ENCODE measurements around the gene HDAC2.
"Not testable (repeated sequence)": the region's sequence is repeated elsewhere in the genome, so short reads cannot be mapped to it uniquely, and the experiment has no call there.

The HDAC2 gene

DNA sequence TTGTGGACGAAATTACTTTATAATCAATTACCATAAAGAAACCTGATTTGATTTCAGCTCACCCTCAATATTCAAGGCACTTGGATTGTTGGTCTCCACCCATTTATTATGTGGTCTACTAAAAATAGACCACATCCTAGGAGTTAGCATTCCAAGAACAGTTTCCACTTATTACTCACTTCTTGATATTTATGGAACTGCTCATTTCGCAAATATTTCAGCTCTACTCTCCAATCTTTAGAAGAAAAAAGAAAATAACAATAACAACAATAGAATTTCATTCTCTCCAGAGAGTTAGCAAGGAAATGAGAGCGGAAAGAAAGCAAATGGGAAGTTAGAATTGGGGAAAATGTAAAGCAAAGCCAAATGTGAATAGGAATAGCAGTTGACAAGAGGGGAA is 26.2 kb upstream of the HDAC2 start:
- Histone ChIP-seq H3K27me3 (ENCODE audit: low read depth, low read length) (peaks cover 5% of the 10 kb centered on the region; the same call in 1 of the 2 replicates), H3K9ac (ENCODE audit: low read length) (no peak overlapping the region), H4K20me1 (ENCODE audit: insufficient read depth, low read length) (no peaks in the 10 kb centered on the region), H3K4me3 (ENCODE audit: low read length) (no peak overlapping the region), H3K4me1 (ENCODE audit: low read length) (no peaks in the 10 kb centered on the region), H3K4me2 (ENCODE audit: low read length) (no peak overlapping the region), H3K27ac (ENCODE audit: low read length) (no peak overlapping the region), H3K79me2 (ENCODE audit: low read length) (no peaks in the 10 kb centered on the region), H3K9me3 (ENCODE audit: insufficient read depth, low read length) (no peaks in the 10 kb centered on the region), H3K36me3 (replicated peaks; ENCODE audit: low read depth, low read length) (no peaks in the 10 kb centered on the region), H2AFZ (ENCODE audit: low read depth, low read length) (no peak overlapping the region)
- TF ChIP-seq EZH2phosphoT487 (IDR thresholded peaks at IDR 0.05; ENCODE audit: low read depth), result no peak
- TF ChIP-seq, protein P1, sequence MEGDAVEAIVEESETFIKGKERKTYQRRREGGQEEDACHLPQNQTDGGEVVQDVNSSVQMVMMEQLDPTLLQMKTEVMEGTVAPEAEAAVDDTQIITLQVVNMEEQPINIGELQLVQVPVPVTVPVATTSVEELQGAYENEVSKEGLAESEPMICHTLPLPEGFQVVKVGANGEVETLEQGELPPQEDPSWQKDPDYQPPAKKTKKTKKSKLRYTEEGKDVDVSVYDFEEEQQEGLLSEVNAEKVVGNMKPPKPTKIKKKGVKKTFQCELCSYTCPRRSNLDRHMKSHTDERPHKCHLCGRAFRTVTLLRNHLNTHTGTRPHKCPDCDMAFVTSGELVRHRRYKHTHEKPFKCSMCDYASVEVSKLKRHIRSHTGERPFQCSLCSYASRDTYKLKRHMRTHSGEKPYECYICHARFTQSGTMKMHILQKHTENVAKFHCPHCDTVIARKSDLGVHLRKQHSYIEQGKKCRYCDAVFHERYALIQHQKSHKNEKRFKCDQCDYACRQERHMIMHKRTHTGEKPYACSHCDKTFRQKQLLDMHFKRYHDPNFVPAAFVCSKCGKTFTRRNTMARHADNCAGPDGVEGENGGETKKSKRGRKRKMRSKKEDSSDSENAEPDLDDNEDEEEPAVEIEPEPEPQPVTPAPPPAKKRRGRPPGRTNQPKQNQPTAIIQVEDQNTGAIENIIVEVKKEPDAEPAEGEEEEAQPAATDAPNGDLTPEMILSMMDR (IDR thresholded peaks at IDR 0.05; ENCODE audit: low read depth, low read length), result no peak

DNA sequence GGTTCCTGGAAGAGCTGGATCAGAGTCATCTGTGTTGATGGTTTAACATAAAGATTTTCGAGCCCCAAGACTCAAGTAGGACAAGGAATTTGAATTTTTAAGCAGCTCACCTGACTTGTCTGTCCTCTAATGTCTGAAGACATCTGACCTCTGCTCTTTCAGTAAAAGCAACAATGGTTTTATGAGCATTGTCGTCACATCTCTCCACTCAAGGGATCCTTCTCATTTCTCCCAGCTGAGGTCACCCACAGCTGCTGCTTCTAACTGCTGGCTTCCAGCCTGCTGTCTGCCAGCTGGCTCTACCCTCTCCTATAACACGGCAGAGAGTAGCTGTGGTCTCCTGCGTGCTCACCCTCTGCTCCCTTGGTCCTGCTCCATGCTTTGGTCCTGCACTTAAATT is 24.7 kb upstream of the HDAC2 start:
- Histone ChIP-seq H3K27ac (ENCODE audit: low read length) (no peak overlapping the region), H3K9me3 (ENCODE audit: insufficient read depth, low read length) (no peaks in the 10 kb centered on the region), H3K79me2 (ENCODE audit: low read length) (no peaks in the 10 kb centered on the region), H3K4me2 (ENCODE audit: low read length) (no peak overlapping the region), H4K20me1 (ENCODE audit: insufficient read depth, low read length) (no peaks in the 10 kb centered on the region), H3K27me3 (ENCODE audit: low read depth, low read length) (peaks cover 4% of the 10 kb centered on the region; the same call in 1 of the 2 replicates), H2AFZ (ENCODE audit: low read depth, low read length) (peak overlapping the region; percentile 47; the same call in 1 of the 2 replicates), H3K4me3 (ENCODE audit: low read length) (no peak overlapping the region), H3K36me3 (replicated peaks; ENCODE audit: low read depth, low read length) (no peaks in the 10 kb centered on the region), H3K9ac (ENCODE audit: low read length) (no peak overlapping the region), H3K4me1 (ENCODE audit: low read length) (no peaks in the 10 kb centered on the region)
- TF ChIP-seq, protein P1 (IDR thresholded peaks at IDR 0.05; ENCODE audit: low read depth, low read length), result no peak
- TF ChIP-seq EZH2phosphoT487 (IDR thresholded peaks at IDR 0.05; ENCODE audit: low read depth), result no peak

DNA sequence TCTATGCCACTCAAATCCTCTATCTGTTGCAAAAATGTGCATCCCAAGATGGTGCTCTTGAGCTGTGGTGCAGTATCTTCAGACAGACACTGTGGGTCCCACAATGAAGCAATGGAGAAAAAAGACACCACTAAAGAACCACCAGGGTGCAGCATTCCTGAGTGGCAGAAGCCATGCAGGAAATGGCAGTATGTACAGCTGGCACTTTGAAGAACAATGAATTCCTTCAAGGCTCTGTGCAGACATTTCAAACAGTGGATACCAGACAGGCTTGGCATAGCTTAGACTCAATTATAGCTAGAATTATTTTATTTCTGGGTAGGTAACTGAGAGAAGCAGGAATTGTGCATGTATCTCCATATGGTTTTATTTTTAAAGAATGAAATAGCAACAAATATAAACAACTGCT is 24.0 kb upstream of the HDAC2 start:
- no peak overlapping the region for H3K27ac ChIP-seq (ENCODE audit: low read length)
- H3K9me3 ChIP-seq (ENCODE audit: insufficient read depth, low read length), result no peaks in the 10 kb centered on the region
- H3K4me2 ChIP-seq (ENCODE audit: low read length), result peak overlapping the region; percentile 47

DNA sequence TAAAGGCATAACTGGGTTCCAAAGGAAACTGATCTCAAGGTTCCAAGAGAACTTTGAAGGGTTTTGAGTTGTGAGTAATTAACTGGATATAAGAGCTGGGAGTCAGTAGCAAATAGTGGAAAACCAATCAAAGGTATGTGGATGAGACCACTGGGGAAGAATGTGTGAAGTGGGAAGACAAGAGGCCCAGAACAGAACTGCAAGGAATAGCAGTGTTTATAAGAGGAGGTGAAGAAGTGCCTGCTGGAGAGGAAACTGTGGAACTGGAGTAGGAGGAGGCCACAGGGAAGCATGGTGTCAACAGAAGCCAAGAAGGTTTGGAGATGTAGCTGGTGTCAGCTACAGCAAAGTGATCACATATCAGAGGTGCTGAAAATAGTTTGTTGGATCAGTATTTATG is 18.7 kb upstream of the HDAC2 start:
- H3K9me3 ChIP-seq (ENCODE audit: insufficient read depth, low read length), result no peaks in the 10 kb centered on the region
- no peaks in the 10 kb centered on the region for H3K27me3 ChIP-seq (ENCODE audit: low read depth, low read length)
- no peak overlapping the region for H3K9ac ChIP-seq (ENCODE audit: low read length)
- TF ChIP-seq, protein P1 (IDR thresholded peaks at IDR 0.05; ENCODE audit: low read depth, low read length), result no peak
- no peak for TF ChIP-seq EZH2phosphoT487 (IDR thresholded peaks at IDR 0.05; ENCODE audit: low read depth)
- no peaks in the 10 kb centered on the region for H4K20me1 ChIP-seq (ENCODE audit: insufficient read depth, low read length)
- no peak overlapping the region for H2AFZ ChIP-seq (ENCODE audit: low read depth, low read length)
- H3K27ac ChIP-seq (ENCODE audit: low read length), result no peak overlapping the region
- H3K4me3 ChIP-seq (ENCODE audit: low read length), result no peak overlapping the region
- no peaks in the 10 kb centered on the region for H3K79me2 ChIP-seq (ENCODE audit: low read length)
- H3K4me1 ChIP-seq (ENCODE audit: low read length), result no peaks in the 10 kb centered on the region
- H3K4me2 ChIP-seq (ENCODE audit: low read length), result no peak overlapping the region
- H3K36me3 ChIP-seq (replicated peaks; ENCODE audit: low read depth, low read length), result no peaks in the 10 kb centered on the region

More for the DNA sequence above, 24.0 kb upstream of the HDAC2 start:
- no peaks in the 10 kb centered on the region; the same call in 1 of the 2 replicates for H3K27me3 ChIP-seq (ENCODE audit: low read depth, low read length)
- H3K4me3 ChIP-seq (ENCODE audit: low read length), result peak overlapping the region; percentile 14; the same call in 1 of the 2 replicates
- no peaks in the 10 kb centered on the region for H3K79me2 ChIP-seq (ENCODE audit: low read length)
- TF ChIP-seq, protein P1 (IDR thresholded peaks at IDR 0.05; ENCODE audit: low read depth, low read length), result peak; percentile 86
- TF ChIP-seq EZH2phosphoT487 (IDR thresholded peaks at IDR 0.05; ENCODE audit: low read depth), result no peak
- H3K36me3 ChIP-seq (replicated peaks; ENCODE audit: low read depth, low read length), result no peaks in the 10 kb centered on the region
- no peak overlapping the region for H3K9ac ChIP-seq (ENCODE audit: low read length)
- H2AFZ ChIP-seq (ENCODE audit: low read depth, low read length), result peak overlapping the region; percentile 47
- no peaks in the 10 kb centered on the region for H4K20me1 ChIP-seq (ENCODE audit: insufficient read depth, low read length)
- H3K4me1 ChIP-seq (ENCODE audit: low read length), result no peaks in the 10 kb centered on the region

DNA sequence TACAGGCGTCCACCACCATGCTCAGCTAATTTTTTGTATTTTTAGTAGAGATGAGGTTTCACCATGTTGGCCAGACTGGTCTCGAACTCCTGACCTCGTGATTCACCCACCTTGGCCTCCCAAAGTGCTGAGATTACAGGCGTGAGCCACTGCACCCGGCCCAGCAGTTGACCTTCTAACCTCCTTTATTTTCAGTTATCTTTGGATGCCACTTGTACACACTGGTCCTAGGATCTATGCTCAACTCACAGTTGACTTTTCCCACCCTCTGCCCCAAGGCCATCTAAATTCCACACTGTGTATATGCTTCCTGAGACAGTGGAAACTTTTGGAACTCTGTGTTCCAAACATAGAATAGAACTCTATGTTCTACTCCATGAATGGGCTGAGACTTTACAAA is 11.7 kb upstream of the HDAC2 start:
- H3K4me1 ChIP-seq (ENCODE audit: low read length), result peaks cover 17% of the 10 kb centered on the region
- H3K27ac ChIP-seq (ENCODE audit: low read length); H4K20me1 ChIP-seq (ENCODE audit: insufficient read depth, low read length); H3K27me3 ChIP-seq (ENCODE audit: low read depth, low read length); H3K4me3 ChIP-seq (ENCODE audit: low read length); H3K4me2 ChIP-seq (ENCODE audit: low read length); H3K79me2 ChIP-seq (ENCODE audit: low read length); H2AFZ ChIP-seq (ENCODE audit: low read depth, low read length); H3K36me3 ChIP-seq (replicated peaks; ENCODE audit: low read depth, low read length); H3K9me3 ChIP-seq (ENCODE audit: insufficient read depth, low read length); H3K9ac ChIP-seq (ENCODE audit: low read length): not testable (repeated sequence)

All from OCI-LY3 (cell line).